GM12891 (cell line): ENCODE data around the gene FXYD6.

Experiments
- PAX5 ChIP-seq: IDR thresholded peaks from 2 replicates; pipeline ENCODE4 v1.6.1; 2011; ENCODE audit warnings: low read length, moderate library complexity, mild to moderate bottlenecking; ENCODE audit not compliant: insufficient read depth, severe bottlenecking
- POLR2A ChIP-seq: IDR thresholded peaks from 2 replicates; pipeline ENCODE4 v1.6.1; 2011; ENCODE audit warnings: low read depth, low read length, control low read depth
- POLR2AphosphoS5 ChIP-seq: IDR thresholded peaks from 2 replicates; pipeline ENCODE4 v1.6.1; 2011; ENCODE audit warnings: low read depth, low read length, control low read depth
- POU2F2 ChIP-seq: IDR thresholded peaks from 2 replicates; pipeline ENCODE4 v1.6.1; 2011; ENCODE audit warnings: low read depth, mild to moderate bottlenecking, control low read depth, low read length, moderate library complexity
- SPI1 ChIP-seq: IDR thresholded peaks from 2 replicates; pipeline ENCODE4 v1.6.1; 2011; ENCODE audit warnings: low read depth, low read length, control low read depth
- TAF1 ChIP-seq: IDR thresholded peaks from 2 replicates; pipeline ENCODE4 v1.6.1; 2011; ENCODE audit warnings: low read depth, low read length, control low read depth

- no peak for TF ChIP-seq POLR2AphosphoS5
- no peak for TF ChIP-seq POLR2A
- TF ChIP-seq PAX5 = no peak
- TF ChIP-seq SPI1 = no peak
- no peak for TF ChIP-seq TAF1
- TF ChIP-seq POU2F2 = no peak
These were observed 30.3 kb upstream of the FXYD6 start for GRCh38 chr11:117906710-117907109.
